Lower lobe of right lung (tissue), 2 donors: ENCODE results near the gene ART3. TPM values are rescaled to one million over a fixed set of nuclear protein-coding genes. Genes with fewer than 3 reads are reported as not detected.

Experiments used
- ATAC-seq, 2 donors: fragments of 200-7000 bp; cut with Tn5 transposase; one replicate each; pipeline ENCODE4 v1.9.1; 2020 to 2022; ENCODE audit warnings: mild to moderate bottlenecking in 2 of 2, moderate library complexity in 2 of 2
- DNase-seq: peaks from one replicate; pipeline ENCODE4 v3.0.0-alpha.2; 2020
- H3K27ac ChIP-seq: fragments of 200-600 bp; one replicate; pipeline ENCODE4 v1.8.0; 2022
- H3K27me3 ChIP-seq: fragments of 200-600 bp; one replicate; pipeline ENCODE4 v1.8.0; 2022; ENCODE audit warnings: low read depth
- H3K36me3 ChIP-seq: fragments of 200-600 bp; one replicate; pipeline ENCODE4 v1.8.0; 2022; ENCODE audit warnings: mild to moderate bottlenecking
- H3K4me1 ChIP-seq: fragments of 200-600 bp; one replicate; pipeline ENCODE4 v1.8.0; 2022
- H3K4me3 ChIP-seq: fragments of 200-600 bp; one replicate; pipeline ENCODE4 v1.8.0; 2022; ENCODE audit warnings: mild to moderate bottlenecking
- H3K9me3 ChIP-seq: fragments of 200-600 bp; one replicate; pipeline ENCODE4 v1.8.0; 2022
- CTCF ChIP-seq: fragments of 200-600 bp; IDR thresholded peaks from one replicate; pipeline ENCODE4 v1.8.0; 2022; ENCODE audit warnings: antibody characterized with exemption, mild to moderate bottlenecking
- intact Hi-C: fragments of 100-400 bp; cut with DNase I; formaldehyde crosslinking; loops from one replicate; pipeline ENCODE4 v1.11.0; 2022
- long read RNA-seq: library from polyadenylated mRNA; unstranded; transcript quantifications from one replicate; pipeline ENCODE4 v2.0.0, GENCODE V29; 2021
- total RNA-seq: library from RNA; stranded (reverse); fragmentation: NEBNext Ultra II Directional; extraction: Animal tissue kit (Norgen Biotek cat#: 25700); gene quantifications from one replicate; pipeline ENCODE4 v1.2.1, GENCODE V29; 2021
- donor health status: DM: no; HTN: yes; CAD: no; lungs with severe emphysema.

ART3 gene, protein sequence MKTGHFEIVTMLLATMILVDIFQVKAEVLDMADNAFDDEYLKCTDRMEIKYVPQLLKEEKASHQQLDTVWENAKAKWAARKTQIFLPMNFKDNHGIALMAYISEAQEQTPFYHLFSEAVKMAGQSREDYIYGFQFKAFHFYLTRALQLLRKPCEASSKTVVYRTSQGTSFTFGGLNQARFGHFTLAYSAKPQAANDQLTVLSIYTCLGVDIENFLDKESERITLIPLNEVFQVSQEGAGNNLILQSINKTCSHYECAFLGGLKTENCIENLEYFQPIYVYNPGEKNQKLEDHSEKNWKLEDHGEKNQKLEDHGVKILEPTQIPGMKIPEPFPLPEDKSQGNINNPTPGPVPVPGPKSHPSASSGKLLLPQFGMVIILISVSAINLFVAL
- not detected for total RNA-seq
- long read RNA-seq, result 0 reads

GRCh38 chr4:76074468-76074867 lies at the start of gene ART3:
Gene ART3, plus strand, starts transcription at chr4:76074709. Its CDS starts 1,181 bp downstream, at chr4:76075890.
- H3K27ac ChIP-seq, result no peak within 1 kb of the TSS
- no peak within 1 kb of the TSS for H3K4me3 ChIP-seq
- no peaks in the 10 kb centered on the region for H3K36me3 ChIP-seq
- H3K4me1 ChIP-seq, result no peaks in the 10 kb centered on the region
- TF ChIP-seq CTCF, result no peak
- H3K9me3 ChIP-seq, result no peaks in the 10 kb centered on the region
- no peak for ATAC-seq
- intact Hi-C loops, result no loop called here
- no peak for DNase-seq
- H3K27me3 ChIP-seq, result no peaks in the 10 kb centered on the region

- DNase-seq, result no peak
- intact Hi-C loops, result no loop called here
- H3K27ac ChIP-seq, result peak overlapping the region; percentile 57
- no peaks in the 10 kb centered on the region for H3K36me3 ChIP-seq
- peak; percentile 45 to 59 for ATAC-seq
- TF ChIP-seq CTCF, result no peak
- H3K9me3 ChIP-seq, result no peaks in the 10 kb centered on the region
- H3K27me3 ChIP-seq, result no peaks in the 10 kb centered on the region
- H3K4me3 ChIP-seq, result peak overlapping the region; percentile 36
- peaks cover 15% of the 10 kb centered on the region for H3K4me1 ChIP-seq
These were observed 46.2 kb upstream of the ART3 start for GRCh38 chr4:76028350-76028765.

DNA sequence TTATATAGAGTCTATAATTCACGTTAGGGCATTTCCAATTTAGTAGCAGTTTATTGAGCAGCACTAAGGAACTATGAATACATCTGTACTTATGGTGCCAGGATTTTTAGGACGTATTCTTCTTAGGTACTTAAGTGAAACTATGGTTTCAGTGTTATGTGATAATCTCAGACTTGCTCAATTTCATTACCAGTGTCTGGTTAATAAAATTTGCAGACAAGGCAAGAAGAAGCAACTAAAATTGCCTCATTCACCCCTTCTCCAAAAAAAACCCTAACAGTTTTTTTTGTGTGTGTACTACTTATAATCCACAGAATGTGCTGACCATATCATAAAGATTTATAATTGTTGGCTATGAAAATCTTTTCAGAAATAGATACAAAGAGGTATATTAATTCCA lies 45.2 kb upstream of the ART3 start:
- no peak overlapping the region for H3K4me3 ChIP-seq
- intact Hi-C loops, result no loop called here
- no peaks in the 10 kb centered on the region for H3K36me3 ChIP-seq
- H3K27ac ChIP-seq, result no peak overlapping the region
- peaks cover 10% of the 10 kb centered on the region for H3K4me1 ChIP-seq
- TF ChIP-seq CTCF, result no peak
- H3K9me3 ChIP-seq, result no peaks in the 10 kb centered on the region
- no peaks in the 10 kb centered on the region for H3K27me3 ChIP-seq
- no peak for DNase-seq
- no peak for ATAC-seq

GRCh38 chr4:76035141-76035540 lies 39.4 kb upstream of the ART3 start:
- ATAC-seq (peak; percentile 23 to 53), DNase-seq (no peak)
- H3K27me3 ChIP-seq, result no peaks in the 10 kb centered on the region
- intact Hi-C loops, result no loop called here
- H3K4me3 ChIP-seq, result no peak overlapping the region
- TF ChIP-seq CTCF, result no peak
- no peak overlapping the region for H3K27ac ChIP-seq
- H3K4me1 ChIP-seq, result peaks cover 7% of the 10 kb centered on the region
- no peaks in the 10 kb centered on the region for H3K9me3 ChIP-seq
- no peaks in the 10 kb centered on the region for H3K36me3 ChIP-seq

DNA sequence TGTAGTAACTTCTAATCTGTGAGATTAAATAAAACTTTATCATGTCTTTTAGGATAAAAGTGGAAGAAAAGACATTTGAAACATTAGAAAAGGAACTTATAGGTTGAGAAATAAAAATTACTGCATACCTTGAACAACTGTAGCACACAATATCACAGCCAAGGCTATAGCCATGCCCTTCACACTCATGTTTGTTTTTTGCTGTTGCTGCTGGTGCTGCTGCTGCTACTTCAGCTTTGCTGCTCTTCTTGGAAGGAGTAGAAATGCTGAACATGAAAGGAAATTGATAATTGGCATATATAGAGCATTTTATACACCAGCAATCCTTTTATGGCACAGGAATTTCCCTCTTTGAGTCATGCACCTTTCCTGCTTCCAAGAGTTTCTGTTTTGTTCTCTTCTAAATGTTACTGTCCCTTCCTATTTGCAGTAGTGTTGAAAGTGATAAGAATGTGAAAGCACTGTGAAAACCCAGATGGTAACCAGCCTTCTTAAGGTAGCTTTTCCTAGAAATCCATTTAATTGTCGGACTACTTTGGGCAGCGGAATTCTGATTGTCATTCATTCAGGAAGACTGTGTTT lies 38.6 kb upstream of the ART3 start, which contains the start of gene CXCL11:
Gene CXCL11 (minus strand): TSS at position 272 of the 582 bp plus-strand sequence. CDS start 83 bp downstream, at position 189.
- ATAC-seq (no peak), DNase-seq (no peak)
- no peaks in the 10 kb centered on the region for H3K36me3 ChIP-seq
- TF ChIP-seq CTCF, result no peak
- H3K9me3 ChIP-seq, result no peaks in the 10 kb centered on the region
- H3K27ac ChIP-seq, result no peak within 1 kb of the TSS
- peaks cover 7% of the 10 kb centered on the region for H3K4me1 ChIP-seq
- intact Hi-C loops, result no loop called here
- no peaks in the 10 kb centered on the region for H3K27me3 ChIP-seq
- H3K4me3 ChIP-seq, result no peak within 1 kb of the TSS
